HG03196 (cell line): ENCODE results near the gene DAZAP1.
"Not testable (repeated sequence)": the region's sequence is repeated elsewhere in the genome, so short reads cannot be mapped to it uniquely, and the experiment has no call there.

Experiments
- ATAC-seq: cut with Tn5 transposase; IDR thresholded peaks from one replicate; pipeline ENCODE4 v1.9.1; 2021; ENCODE audit not compliant: unreplicated experiment

Gene DAZAP1

GRCh38 chr19:1410136-1410786, 2.9 kb downstream of the DAZAP1 start:
- no peak for ATAC-seq

GRCh38 chr19:1410789-1411188, 3.4 kb downstream of the DAZAP1 start:
- ATAC-seq: no peak

GRCh38 chr19:1411255-1412191, 4.1 kb downstream of the DAZAP1 start:
- no peak for ATAC-seq

- ATAC-seq: no peak
Observed at GRCh38 chr19:1412323-1412923, 5.0 kb downstream of the DAZAP1 start.

DNA sequence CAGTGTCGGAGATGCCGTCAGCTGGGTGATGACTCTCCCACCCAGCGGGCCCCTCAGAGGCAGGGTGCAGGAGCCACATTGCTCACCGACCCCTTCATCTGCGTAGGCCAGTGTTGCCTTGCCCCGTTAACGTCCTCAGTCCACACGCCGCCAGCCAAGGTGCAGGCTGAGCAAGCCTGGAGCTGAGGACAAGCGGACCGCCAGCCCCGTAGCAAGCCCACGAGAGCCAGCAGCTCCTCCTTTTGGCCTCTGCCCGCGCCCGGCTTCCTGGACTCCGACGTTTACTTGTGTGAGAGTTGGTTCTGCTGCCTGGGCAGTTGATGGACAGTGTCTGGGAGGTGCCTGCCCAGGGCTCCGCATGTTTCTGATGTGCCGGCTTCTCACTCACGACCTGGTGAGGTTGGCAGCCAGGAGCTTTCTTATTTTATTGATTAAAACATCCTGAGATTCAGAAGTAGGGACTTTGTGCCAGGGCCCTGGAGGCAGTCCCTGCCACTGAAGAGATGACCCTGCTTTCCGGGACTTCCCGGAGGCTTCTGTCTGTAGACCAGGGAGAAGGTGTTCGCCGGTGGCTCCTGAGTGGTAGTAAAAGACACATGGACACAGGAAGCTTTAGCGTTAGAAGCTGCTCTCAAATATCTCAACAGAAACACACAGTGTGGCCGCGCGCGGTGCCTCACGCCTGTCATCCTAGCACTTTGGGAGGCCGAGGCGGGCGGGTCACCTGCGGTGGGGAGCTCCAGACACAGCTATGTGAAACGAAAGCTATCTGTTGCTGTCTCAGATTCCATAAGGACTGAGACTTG, 5.8 kb downstream of the DAZAP1 start:
- no peak for ATAC-seq

DNA sequence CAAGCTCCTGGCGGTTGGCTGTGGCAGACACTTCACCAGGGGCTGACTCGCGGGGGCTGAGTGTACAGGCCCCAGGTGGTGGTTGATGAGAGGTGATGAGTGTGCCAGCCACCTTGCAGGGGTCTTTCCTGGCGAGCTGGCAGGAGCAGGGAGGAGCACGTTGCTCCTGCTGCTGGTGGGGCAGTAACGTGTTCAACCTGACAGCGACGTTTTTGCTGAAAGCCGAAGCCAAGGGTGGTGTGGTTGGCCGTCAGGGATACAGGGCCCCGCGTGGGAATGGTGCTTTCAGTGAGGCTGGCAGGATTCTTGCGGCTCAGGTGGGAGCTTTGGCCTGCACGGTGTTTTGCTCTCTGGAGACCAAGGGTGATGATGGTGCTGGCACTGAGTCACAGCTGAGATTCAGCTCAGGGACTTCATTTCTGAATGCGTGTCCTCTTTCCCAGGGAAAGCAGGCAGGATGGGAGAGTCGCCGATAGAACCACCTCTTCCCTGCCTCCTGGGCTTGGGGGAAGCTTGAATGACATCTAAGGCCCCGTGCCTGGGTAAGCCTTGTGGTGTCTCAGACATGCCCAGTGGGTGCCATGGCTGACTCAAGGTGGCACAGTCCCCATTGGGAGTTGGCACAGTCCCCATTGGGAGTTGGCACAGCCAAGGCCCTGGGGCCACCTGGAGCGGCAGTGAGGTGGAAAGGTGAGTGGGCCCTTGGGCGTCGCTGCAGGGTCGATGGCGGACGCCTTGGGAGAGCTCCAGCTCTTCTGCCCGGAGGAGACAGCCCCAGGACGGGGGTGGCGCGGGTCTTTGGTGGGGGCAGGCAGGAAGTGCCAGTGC, 8.8 kb downstream of the DAZAP1 start:
- no peak for ATAC-seq

- ATAC-seq: no peak
Observed at GRCh38 chr19:1417145-1417544, 9.8 kb downstream of the DAZAP1 start.

DNA sequence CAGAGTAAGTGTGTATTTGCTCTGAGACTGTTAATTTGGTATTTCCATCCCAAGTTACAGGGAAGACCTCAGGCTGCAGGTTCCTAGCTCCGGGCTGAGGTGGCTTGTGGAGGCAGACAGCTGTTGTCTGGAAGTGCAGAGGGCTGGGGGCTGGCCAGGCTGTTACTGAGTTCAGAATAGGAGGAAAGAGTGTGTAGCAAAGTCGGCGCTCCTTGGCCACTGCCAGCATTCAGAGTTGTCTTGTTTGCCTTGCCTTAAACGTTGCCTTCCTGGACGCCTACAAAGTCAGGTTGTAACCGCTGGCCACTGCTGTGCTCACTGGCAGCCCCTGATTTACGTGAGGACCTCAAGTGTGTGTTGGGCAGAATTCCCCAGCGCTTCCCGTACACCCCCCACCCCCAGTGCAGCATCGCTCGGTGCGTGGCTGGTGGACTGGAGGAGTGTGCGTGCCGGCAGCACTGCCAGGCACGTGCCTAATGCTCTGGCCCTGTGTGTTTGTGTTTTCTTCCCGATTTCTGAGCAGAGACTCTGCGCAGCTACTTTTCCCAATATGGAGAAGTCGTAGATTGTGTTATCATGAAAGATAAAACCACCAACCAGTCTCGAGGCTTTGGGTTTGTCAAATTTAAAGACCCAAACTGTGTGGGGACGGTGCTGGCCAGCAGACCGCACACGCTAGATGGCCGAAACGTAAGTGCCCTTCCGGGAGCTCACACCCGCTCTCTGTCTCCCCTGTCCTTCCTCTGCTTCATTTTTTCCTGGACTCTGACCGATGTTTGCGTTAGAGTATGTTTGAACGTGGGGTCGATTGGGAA, 10.5 kb downstream of the DAZAP1 start:
- no peak for ATAC-seq

DNA sequence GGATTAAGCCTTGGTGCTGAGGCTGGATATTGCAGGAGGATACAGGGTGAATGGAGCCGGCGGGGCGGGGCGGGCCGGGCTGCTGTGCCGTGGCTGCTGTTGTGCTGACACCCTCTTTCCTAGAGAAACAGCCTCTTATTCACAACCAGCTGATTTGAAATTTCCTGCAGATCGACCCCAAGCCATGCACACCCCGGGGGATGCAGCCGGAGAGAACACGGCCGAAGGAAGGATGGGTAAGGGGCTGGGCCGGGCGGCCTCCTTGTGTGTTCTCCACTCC, 11.1 kb downstream of the DAZAP1 start:
- no peak for ATAC-seq

GRCh38 chr19:1418951-1419738, 11.8 kb downstream of the DAZAP1 start:
- no peak for ATAC-seq

GRCh38 chr19:1420085-1420484, 12.7 kb downstream of the DAZAP1 start:
- not testable (repeated sequence) for ATAC-seq

DNA sequence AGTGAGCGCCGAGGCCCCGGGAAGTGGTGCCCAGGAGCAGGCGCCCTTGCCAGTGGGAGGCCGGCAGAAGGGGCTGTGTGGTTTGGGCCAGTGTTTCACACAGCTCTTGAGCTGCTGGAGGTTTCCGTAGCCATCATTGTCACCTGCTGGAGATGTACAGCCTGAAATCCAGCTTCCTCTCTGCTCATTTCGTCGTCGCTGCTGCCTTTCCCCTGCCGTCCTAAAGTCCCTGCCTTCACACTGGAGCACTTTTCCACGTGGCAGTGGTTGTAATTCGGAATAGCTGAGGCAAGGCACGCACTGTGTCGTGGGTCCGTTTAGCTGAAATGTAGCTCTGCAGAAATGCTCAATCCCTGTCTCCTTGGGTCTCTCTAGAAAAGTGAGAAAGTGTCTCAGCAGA, 13.2 kb downstream of the DAZAP1 start:
- no peak for ATAC-seq

- ATAC-seq: no peak
Observed at GRCh38 chr19:1421218-1421957, 14.0 kb downstream of the DAZAP1 start.

DNA sequence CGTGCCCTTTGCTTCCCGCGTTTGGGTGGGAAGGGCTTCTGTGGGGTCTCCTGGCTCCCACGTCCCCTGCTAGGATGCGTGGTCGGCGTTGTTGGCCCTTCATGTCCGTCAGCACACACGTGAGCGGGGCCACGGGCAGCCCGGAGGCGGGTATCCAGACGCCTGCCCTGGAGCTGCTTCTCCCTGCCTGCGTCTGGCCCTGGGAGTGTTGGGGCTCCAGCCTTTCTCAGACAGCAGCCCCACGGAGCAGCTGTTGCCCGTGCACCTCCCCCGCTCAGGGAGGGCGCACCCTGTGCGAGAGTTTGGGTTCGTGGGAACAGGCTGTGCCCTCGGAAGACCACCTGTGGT, 14.5 kb downstream of the DAZAP1 start:
- no peak for ATAC-seq

- no peak for ATAC-seq
Observed at GRCh38 chr19:1422360-1422759, 15.0 kb downstream of the DAZAP1 start.

GRCh38 chr19:1422943-1423342, 15.6 kb downstream of the DAZAP1 start:
- no peak for ATAC-seq

DNA sequence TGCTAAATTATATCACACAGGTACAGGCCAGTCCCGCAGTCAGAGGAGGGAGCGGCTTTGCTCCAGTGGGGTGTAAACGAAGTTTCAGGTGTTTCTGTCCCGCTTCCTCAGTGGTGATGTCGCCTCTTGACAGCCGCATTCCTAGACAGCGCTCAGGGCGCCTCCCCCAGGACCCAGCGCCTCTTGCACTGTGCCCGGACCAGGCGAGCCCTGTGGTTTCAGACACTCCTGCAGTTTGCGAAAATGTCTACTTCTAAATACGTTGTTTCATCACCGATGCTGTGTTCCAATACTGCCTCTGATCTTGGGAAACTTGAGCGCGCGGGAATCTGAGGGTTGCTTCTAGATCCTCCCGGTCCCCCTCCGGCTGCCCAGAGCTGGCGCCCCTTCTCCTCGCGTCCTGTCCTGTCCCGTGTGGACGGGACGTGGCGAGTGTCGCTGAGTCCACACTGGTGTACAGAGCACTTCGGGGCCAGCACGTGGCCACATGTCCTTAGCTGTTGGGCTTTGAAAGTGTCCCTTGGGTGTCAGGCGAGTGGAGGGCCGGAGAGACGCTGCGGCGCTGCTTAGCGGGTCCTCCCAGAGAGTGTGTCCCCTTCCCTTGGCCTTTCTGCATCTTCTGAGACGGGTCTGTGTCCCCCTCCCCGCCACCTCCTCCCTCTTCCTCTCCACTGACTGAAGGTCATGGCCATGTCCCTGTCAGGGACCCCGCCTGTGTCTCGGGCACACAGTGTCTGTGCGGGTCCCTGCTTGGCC, 16.2 kb downstream of the DAZAP1 start:
- no peak for ATAC-seq
